ENCODE results near the gene TNFRSF14.

TNFRSF14 gene

DNA sequence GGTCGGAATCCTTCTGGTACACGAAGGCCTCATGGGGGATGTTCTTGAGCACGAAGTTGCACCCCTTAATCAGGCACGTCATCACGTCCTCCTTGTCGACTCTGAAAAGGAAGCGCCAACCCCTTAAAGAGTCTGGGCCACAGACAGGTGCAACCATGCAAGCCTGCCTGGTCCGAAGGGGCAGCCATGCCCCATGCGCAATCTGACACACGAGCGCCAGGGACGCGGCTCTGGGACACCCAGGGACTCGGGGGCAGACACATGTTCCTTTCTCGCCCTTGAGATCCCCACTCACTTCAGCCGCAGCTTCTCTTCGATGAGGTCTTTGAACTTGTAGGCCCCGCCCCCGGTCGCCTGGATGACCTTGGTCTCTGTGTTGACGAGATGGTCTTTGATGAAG, 35.4 kb upstream of the TNFRSF14 start:
- TF ChIP-seq GABPA (IDR thresholded peaks at IDR 0.05; ENCODE audit: low read depth) (no peak), SPI1 (IDR thresholded peaks at IDR 0.05; ENCODE audit: borderline replicate concordance, low read depth) (no peak), POLR2AphosphoS5 (IDR thresholded peaks at IDR 0.05; ENCODE audit: low read depth) (no peak)
- TF ChIP-seq, protein P1, sequence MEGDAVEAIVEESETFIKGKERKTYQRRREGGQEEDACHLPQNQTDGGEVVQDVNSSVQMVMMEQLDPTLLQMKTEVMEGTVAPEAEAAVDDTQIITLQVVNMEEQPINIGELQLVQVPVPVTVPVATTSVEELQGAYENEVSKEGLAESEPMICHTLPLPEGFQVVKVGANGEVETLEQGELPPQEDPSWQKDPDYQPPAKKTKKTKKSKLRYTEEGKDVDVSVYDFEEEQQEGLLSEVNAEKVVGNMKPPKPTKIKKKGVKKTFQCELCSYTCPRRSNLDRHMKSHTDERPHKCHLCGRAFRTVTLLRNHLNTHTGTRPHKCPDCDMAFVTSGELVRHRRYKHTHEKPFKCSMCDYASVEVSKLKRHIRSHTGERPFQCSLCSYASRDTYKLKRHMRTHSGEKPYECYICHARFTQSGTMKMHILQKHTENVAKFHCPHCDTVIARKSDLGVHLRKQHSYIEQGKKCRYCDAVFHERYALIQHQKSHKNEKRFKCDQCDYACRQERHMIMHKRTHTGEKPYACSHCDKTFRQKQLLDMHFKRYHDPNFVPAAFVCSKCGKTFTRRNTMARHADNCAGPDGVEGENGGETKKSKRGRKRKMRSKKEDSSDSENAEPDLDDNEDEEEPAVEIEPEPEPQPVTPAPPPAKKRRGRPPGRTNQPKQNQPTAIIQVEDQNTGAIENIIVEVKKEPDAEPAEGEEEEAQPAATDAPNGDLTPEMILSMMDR (IDR thresholded peaks at IDR 0.05; ENCODE audit: insufficient read depth, low read length) = no peak
- TF ChIP-seq, protein P2, sequence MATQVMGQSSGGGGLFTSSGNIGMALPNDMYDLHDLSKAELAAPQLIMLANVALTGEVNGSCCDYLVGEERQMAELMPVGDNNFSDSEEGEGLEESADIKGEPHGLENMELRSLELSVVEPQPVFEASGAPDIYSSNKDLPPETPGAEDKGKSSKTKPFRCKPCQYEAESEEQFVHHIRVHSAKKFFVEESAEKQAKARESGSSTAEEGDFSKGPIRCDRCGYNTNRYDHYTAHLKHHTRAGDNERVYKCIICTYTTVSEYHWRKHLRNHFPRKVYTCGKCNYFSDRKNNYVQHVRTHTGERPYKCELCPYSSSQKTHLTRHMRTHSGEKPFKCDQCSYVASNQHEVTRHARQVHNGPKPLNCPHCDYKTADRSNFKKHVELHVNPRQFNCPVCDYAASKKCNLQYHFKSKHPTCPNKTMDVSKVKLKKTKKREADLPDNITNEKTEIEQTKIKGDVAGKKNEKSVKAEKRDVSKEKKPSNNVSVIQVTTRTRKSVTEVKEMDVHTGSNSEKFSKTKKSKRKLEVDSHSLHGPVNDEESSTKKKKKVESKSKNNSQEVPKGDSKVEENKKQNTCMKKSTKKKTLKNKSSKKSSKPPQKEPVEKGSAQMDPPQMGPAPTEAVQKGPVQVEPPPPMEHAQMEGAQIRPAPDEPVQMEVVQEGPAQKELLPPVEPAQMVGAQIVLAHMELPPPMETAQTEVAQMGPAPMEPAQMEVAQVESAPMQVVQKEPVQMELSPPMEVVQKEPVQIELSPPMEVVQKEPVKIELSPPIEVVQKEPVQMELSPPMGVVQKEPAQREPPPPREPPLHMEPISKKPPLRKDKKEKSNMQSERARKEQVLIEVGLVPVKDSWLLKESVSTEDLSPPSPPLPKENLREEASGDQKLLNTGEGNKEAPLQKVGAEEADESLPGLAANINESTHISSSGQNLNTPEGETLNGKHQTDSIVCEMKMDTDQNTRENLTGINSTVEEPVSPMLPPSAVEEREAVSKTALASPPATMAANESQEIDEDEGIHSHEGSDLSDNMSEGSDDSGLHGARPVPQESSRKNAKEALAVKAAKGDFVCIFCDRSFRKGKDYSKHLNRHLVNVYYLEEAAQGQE (IDR thresholded peaks at IDR 0.05; ENCODE audit: insufficient replicate concordance, low read depth) = no peak
- Histone ChIP-seq H3K27ac (replicated peaks) (no peak overlapping the region), H3K27me3 (ENCODE audit: insufficient read depth, poor library complexity, severe bottlenecking) (no peaks in the 10 kb centered on the region), H3K4me3 (replicated peaks; ENCODE audit: insufficient read depth, low read length) (no peak overlapping the region)
- no peak for DNase-seq (ENCODE audit: low read depth in 1 of 2, low spot score in 1 of 2)

DNA sequence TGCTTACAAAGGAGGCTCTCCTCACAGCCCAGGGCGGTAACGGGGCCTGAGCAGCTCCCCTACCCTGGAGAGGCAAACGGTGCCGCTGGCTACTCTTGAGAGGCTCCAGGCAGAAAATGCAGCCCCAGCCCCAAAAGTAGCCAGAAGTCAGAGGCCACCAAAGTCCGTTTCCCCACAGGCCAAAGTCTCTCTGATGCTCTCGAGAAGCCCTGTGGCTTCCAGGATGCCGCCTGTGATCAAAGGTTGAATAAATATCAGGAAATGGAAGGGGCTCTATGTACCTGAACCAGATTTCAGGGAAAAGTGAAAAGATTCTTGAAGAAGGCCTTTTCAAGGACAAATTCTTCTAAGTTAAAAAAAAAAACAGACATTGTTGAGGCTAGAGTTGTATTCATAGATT, 33.9 kb upstream of the TNFRSF14 start:
- Histone ChIP-seq H3K4me3 (replicated peaks; ENCODE audit: insufficient read depth, low read length) (no peak overlapping the region), H3K27me3 (ENCODE audit: insufficient read depth, poor library complexity, severe bottlenecking) (peaks cover 4% of the 10 kb centered on the region), H3K27ac (replicated peaks) (no peak overlapping the region)
- no peak for DNase-seq (ENCODE audit: low read depth in 1 of 2, low spot score in 1 of 2)
- TF ChIP-seq, protein P1 (IDR thresholded peaks at IDR 0.05; ENCODE audit: insufficient read depth, low read length) = no peak
- TF ChIP-seq POLR2AphosphoS5 (IDR thresholded peaks at IDR 0.05; ENCODE audit: low read depth) (no peak), GABPA (IDR thresholded peaks at IDR 0.05; ENCODE audit: low read depth) (no peak), SPI1 (IDR thresholded peaks at IDR 0.05; ENCODE audit: borderline replicate concordance, low read depth) (no peak)
- TF ChIP-seq, protein P2 (IDR thresholded peaks at IDR 0.05; ENCODE audit: insufficient replicate concordance, low read depth) = no peak

DNA sequence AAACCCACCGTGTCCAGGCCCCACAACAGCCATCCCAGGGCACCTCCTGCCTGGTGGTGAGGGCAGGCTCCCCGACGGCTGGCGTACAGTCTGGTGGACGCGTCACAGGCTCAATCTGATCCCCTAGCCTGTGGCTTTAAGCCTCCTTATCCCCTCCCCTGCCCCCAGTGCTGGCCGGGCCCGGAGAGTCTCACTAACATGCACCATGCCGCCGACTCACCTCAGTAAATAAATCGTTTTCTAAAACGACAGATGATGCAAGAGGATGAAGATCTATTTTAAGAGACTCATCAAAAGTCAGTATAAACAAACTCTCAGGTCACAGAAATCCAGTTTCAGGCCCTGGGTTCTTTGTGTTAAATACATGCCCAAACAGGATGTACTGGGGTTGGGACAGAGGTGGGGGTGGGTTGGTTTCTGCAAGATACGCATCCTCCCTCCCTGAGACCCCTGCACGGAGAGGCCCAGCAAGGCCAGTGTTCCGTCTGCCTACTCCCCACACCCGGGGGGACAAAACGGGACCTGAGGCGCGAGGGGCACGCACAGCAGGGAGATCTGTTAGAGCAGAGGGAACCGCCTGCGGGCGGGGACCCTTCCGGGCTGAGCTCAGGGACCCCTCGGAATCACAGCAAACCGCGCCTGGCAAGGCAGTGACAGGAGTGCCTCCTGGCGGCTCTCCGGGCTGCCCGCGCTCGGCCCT, 32.8 kb upstream of the TNFRSF14 start:
- Histone ChIP-seq H3K27me3 (ENCODE audit: insufficient read depth, poor library complexity, severe bottlenecking) (peaks cover 15% of the 10 kb centered on the region), H3K27ac (replicated peaks) (no peak overlapping the region), H3K4me3 (replicated peaks; ENCODE audit: insufficient read depth, low read length) (no peak overlapping the region)
- TF ChIP-seq, protein P2 (IDR thresholded peaks at IDR 0.05; ENCODE audit: insufficient replicate concordance, low read depth) = no peak
- TF ChIP-seq SPI1 (IDR thresholded peaks at IDR 0.05; ENCODE audit: borderline replicate concordance, low read depth) (no peak), POLR2AphosphoS5 (IDR thresholded peaks at IDR 0.05; ENCODE audit: low read depth) (no peak)
- no peak for DNase-seq (ENCODE audit: low read depth in 1 of 2, low spot score in 1 of 2)

Data from HL-60 (cell line).